ENCODE results near the gene PHACTR2.
"Not testable (repeated sequence)": the region's sequence is repeated elsewhere in the genome, so short reads cannot be mapped to it uniquely, and the experiment has no call there.

- TF ChIP-seq CTCF, POLR2A (IDR thresholded peaks at IDR 0.05): not testable (repeated sequence)
Measured at GRCh38 chr6:143669483-143669882, 8.3 kb upstream of the PHACTR2 start.

Measured in thyroid gland (tissue), 4 donors.